ENCODE measurements around the gene SOHLH2.

- no peak for TF ChIP-seq CTCF (conservative IDR thresholded peaks at IDR 0.05; ENCODE audit: low read length)
- no peak for TF ChIP-seq EZH2phosphoT487 (IDR thresholded peaks at IDR 0.05; ENCODE audit: borderline replicate concordance, low read depth, low read length)
Observed at GRCh38 chr13:36190771-36191170, 23.6 kb downstream of the SOHLH2 start.
